HCT116 (cell line): ENCODE data around the gene ITPR1. TPM values are rescaled to one million over a fixed set of nuclear protein-coding genes. Genes with fewer than 3 reads are reported as not detected.

Experiments
- ATAC-seq: fragments of 200-7000 bp; cut with Tn5 transposase; 2 replicates; pipeline ENCODE4 v1.9.1; 2020; ENCODE audit warnings: mild to moderate bottlenecking, moderate library complexity
- BruUV-seq: library from RNA; stranded (reverse); fragments of 400-500 nt; replicated peaks from 2 replicates; lab custom pipeline; 2021; lab: Mats Ljungman, UMichigan
- CTCF ChIA-PET: fragments of 300-600 bp; sonication (Branson Sonifier 250); formaldehyde crosslinking; loops from one replicate; lab custom pipeline; 2021; ENCODE audit warnings: antibody characterized with exemption; lab: Charles Lee
- POLR2A ChIA-PET: fragments of 300-600, 350-600 bp; sonication (Branson Sonifier 250); formaldehyde crosslinking; loops from one replicate; lab custom pipeline; 2021; ENCODE audit warnings: antibody characterized with exemption; lab: Charles Lee
- RAD21 ChIA-PET, 2 experiments: fragments of 300-600 bp; sonication (Branson Sonifier 250); formaldehyde crosslinking; loops; one replicate each; lab custom pipeline; 2023; ENCODE audit warnings: low total read pairs in 2 of 2; ENCODE audit not compliant: uncharacterized antibody in 2 of 2, unreplicated experiment in 2 of 2, low non-redundant PET in 1 of 2; lab: Charles Lee
- DNase-seq: peaks from one replicate; pipeline ENCODE4 v3.0.0-alpha.2; 2010; ENCODE audit warnings: low read depth, low spot score
- H2AFZ ChIP-seq: fragments of 200-600 bp; shearing (Covaris generic), sonication (generic); 2 replicates; pipeline ENCODE4 v1.6.1; 2017; ENCODE audit warnings: low read depth, mixed run types, mixed read lengths, antibody characterized with exemption, low read length; ENCODE audit not compliant: poor library complexity, severe bottlenecking
- H3K27ac ChIP-seq: 2 replicates; pipeline ENCODE4 v1.5.1; 2012; ENCODE audit warnings: low read depth, low read length
- H3K27me3 ChIP-seq: fragments of 200-600 bp; sonication (generic); 2 replicates; pipeline ENCODE4 v1.6.1; 2016; ENCODE audit warnings: mixed run types, low read length, mixed read lengths; ENCODE audit not compliant: insufficient read depth
- H3K36me3 ChIP-seq, 2 experiments: fragments of 200-500 bp in 1 of 2; fragments of 200-600 bp in 1 of 2; sonication (Bioruptor generic) in 1 of 2; sonication (generic) in 1 of 2; 2 replicates each; pipeline versions ENCODE4 v1.5.1 to v1.6.1; 2014 to 2016; ENCODE audit warnings: low read length in 2 of 2, inconsistent platforms in 1 of 2, mixed read lengths in 1 of 2, mixed run types in 1 of 2; ENCODE audit not compliant: insufficient read depth in 2 of 2, control insufficient read depth in 1 of 2
- H3K4me1 ChIP-seq, 2 experiments: fragments of 200-600 bp in 1 of 2; sonication (generic) in 1 of 2; 2 replicates each; pipeline versions ENCODE4 v1.5.1 to v1.6.1; 2012 to 2017; ENCODE audit warnings: low read length in 2 of 2, inconsistent platforms in 1 of 2, mild to moderate bottlenecking in 1 of 2, mixed read lengths in 1 of 2, mixed run types in 1 of 2, moderate library complexity in 1 of 2; ENCODE audit not compliant: insufficient read depth in 2 of 2, control insufficient read depth in 1 of 2
- H3K4me2 ChIP-seq: fragments of 200-600 bp; sonication (generic); 2 replicates; pipeline ENCODE4 v1.6.1; 2017; ENCODE audit warnings: mixed run types, low read length, mixed read lengths
- H3K4me3 ChIP-seq, 2 experiments: fragments of 200-600 bp in 1 of 2; sonication (generic) in 1 of 2; replicated peaks in 1 of 2; 2 replicates each; pipeline ENCODE4 v1.5.1; 2011 to 2016; ENCODE audit warnings: low read length in 2 of 2, control low read depth in 1 of 2, low read depth in 1 of 2, mild to moderate bottlenecking in 1 of 2, mixed read lengths in 1 of 2, mixed run types in 1 of 2
- H3K79me2 ChIP-seq: fragments of 200-600 bp; sonication (generic); 2 replicates; pipeline ENCODE4 v1.6.1; 2017; ENCODE audit warnings: mild to moderate bottlenecking, mixed run types, low read length, moderate library complexity, mixed read lengths; ENCODE audit not compliant: insufficient read depth
- H3K9ac ChIP-seq: fragments of 200-600 bp; sonication (generic); 2 replicates; pipeline ENCODE4 v1.6.1; 2016; ENCODE audit warnings: low read length, mixed read lengths
- H3K9me2 ChIP-seq: fragments of 200-600 bp; sonication (generic), shearing (Covaris generic); 2 replicates; pipeline ENCODE4 v1.6.1; 2017; ENCODE audit warnings: mixed run types, mild to moderate bottlenecking, moderate library complexity; ENCODE audit not compliant: insufficient read depth
- H3K9me3 ChIP-seq, 2 experiments: fragments of 200-500 bp in 1 of 2; fragments of 200-600 bp in 1 of 2; sonication (Bioruptor generic) in 1 of 2; sonication (generic) in 1 of 2; 2 replicates each; pipeline ENCODE4 v1.6.1; 2014 to 2017; ENCODE audit warnings: low read length in 2 of 2, mixed read lengths in 2 of 2, inconsistent platforms in 1 of 2, low read depth in 1 of 2, mild to moderate bottlenecking in 1 of 2, mixed run types in 1 of 2, moderate library complexity in 1 of 2; ENCODE audit not compliant: control insufficient read depth in 1 of 2, insufficient read depth in 1 of 2
- H4K20me1 ChIP-seq: fragments of 200-600 bp; sonication (generic), shearing (Covaris generic); 2 replicates; pipeline ENCODE4 v1.6.1; 2017; ENCODE audit warnings: mixed run types, mild to moderate bottlenecking, moderate library complexity; ENCODE audit not compliant: insufficient read depth
- CEBPB ChIP-seq: IDR thresholded peaks from 2 replicates; pipeline ENCODE4 v1.6.1; 2012; ENCODE audit warnings: low read depth
- CTCF ChIP-seq, 3 experiments: fragments of 200-600 bp in 1 of 3; sonication (generic) in 1 of 3; IDR thresholded peaks in 2 of 3; conservative IDR thresholded peaks in 1 of 3; 2 replicates each; pipeline ENCODE4 v1.5.1; 2012 to 2017; ENCODE audit warnings: low read depth in 2 of 3, low read length in 2 of 3, antibody characterized with exemption in 1 of 3, borderline replicate concordance in 1 of 3, control low read depth in 1 of 3, mild to moderate bottlenecking in 1 of 3, mixed read lengths in 1 of 3, mixed run types in 1 of 3, moderate library complexity in 1 of 3; ENCODE audit not compliant: insufficient read depth in 1 of 3
- EZH2phosphoT487 ChIP-seq: fragments of 200-600 bp; IDR thresholded peaks from 2 replicates; pipeline ENCODE4 v1.6.1; 2018; ENCODE audit warnings: antibody characterized with exemption, borderline replicate concordance
- MAX ChIP-seq: IDR thresholded peaks from 2 replicates; pipeline ENCODE4 v1.6.1; 2012
- POLR2A ChIP-seq: IDR thresholded peaks from 2 replicates; pipeline ENCODE4 v1.7.0; 2011; ENCODE audit warnings: borderline replicate concordance; ENCODE audit not compliant: insufficient read depth, insufficient read length; ENCODE audit errors: extremely low read depth
- POLR2AphosphoS5 ChIP-seq: IDR thresholded peaks from 2 replicates; pipeline ENCODE4 v1.6.1; 2011; ENCODE audit warnings: mild to moderate bottlenecking, low read depth, low read length, moderate library complexity
- RAD21 ChIP-seq: IDR thresholded peaks from 2 replicates; pipeline ENCODE4 v1.6.1; 2012; ENCODE audit warnings: low read depth, mild to moderate bottlenecking
- SIN3A ChIP-seq: IDR thresholded peaks from 2 replicates; pipeline ENCODE4 v1.6.1; 2012; ENCODE audit warnings: low read depth
- SP1 ChIP-seq: IDR thresholded peaks from 2 replicates; pipeline ENCODE4 v1.6.1; 2012; ENCODE audit warnings: low read depth
- SRF ChIP-seq: IDR thresholded peaks from 2 replicates; pipeline ENCODE4 v1.6.1; 2012; ENCODE audit warnings: low read depth
- YY1 ChIP-seq: IDR thresholded peaks from 2 replicates; pipeline ENCODE4 v1.6.1; 2011; ENCODE audit warnings: low read length, low read depth, moderate library complexity, mild to moderate bottlenecking; ENCODE audit not compliant: insufficient replicate concordance; ENCODE audit errors: extremely low read depth
- ZFX ChIP-seq: fragments of 450-650 bp; IDR thresholded peaks from 2 replicates; pipeline ENCODE4 v1.6.1; 2017
- ZNF274 ChIP-seq: fragments of 200-500 bp; sonication (Bioruptor generic); IDR thresholded peaks from 2 replicates; pipeline ENCODE4 v1.6.1; 2014; ENCODE audit warnings: mild to moderate bottlenecking, low read depth, low read length, inconsistent platforms
- intact Hi-C: fragments of 100-400 bp; cut with micrococcal nuclease; formaldehyde crosslinking; loops from 2 replicates; pipeline ENCODE4 v1.10.0; 2022
- total RNA-seq: library from RNA; stranded (reverse); gene quantifications from one replicate; pipeline ENCODE4 v1.2.1, GENCODE V29; 2021; ENCODE audit not compliant: unreplicated experiment
- TF ChIP-seq, protein P1 (sequence below): IDR thresholded peaks from 2 replicates; pipeline ENCODE4 v1.6.1; 2012; ENCODE audit warnings: low read depth

The ITPR1 gene
- total RNA-seq, 1 experiment from 2014 or later = 9.2 TPM

DNA sequence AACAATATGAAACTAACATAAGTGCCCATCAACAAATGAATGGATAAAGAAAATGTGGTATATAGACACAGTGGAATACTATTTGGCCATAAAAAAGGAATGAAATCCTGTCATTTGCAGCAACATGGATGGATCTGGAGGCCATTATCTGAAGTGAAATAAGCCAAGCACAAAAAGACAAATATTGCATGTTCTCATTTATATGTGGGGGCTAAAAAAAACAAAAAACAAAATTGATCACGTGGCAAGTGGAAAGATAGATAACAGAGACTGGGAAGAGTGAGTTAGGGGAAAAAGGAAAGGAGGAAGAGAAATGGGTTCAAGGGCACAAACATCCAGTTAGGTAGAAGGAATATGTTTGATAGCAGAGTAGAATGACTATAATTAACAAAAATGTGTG lies 330.2 kb downstream of the ITPR1 start:
- ATAC-seq = no peak
- H3K9me2 ChIP-seq = no peaks in the 10 kb centered on the region
- no TSS peak for BruUV-seq
- no peaks in the 10 kb centered on the region for H3K79me2 ChIP-seq
- H3K4me2 ChIP-seq = no peak overlapping the region
- no peak overlapping the region for H2AFZ ChIP-seq
- no peaks in the 10 kb centered on the region for H3K9me3 ChIP-seq
- no peak overlapping the region for H3K4me3 ChIP-seq
- no peak overlapping the region for H3K9ac ChIP-seq
- H4K20me1 ChIP-seq = no peaks in the 10 kb centered on the region
- ChIA-PET RAD21 (no interaction called here), CTCF (no interaction called here), POLR2A (no interaction called here)
- peaks cover 17 to 38% of the 10 kb centered on the region in 2 experiments for H3K4me1 ChIP-seq
- TF ChIP-seq ZFX = no peak
- TF ChIP-seq SIN3A = no peak
- no peak for TF ChIP-seq EZH2phosphoT487
- TF ChIP-seq, protein P1, sequence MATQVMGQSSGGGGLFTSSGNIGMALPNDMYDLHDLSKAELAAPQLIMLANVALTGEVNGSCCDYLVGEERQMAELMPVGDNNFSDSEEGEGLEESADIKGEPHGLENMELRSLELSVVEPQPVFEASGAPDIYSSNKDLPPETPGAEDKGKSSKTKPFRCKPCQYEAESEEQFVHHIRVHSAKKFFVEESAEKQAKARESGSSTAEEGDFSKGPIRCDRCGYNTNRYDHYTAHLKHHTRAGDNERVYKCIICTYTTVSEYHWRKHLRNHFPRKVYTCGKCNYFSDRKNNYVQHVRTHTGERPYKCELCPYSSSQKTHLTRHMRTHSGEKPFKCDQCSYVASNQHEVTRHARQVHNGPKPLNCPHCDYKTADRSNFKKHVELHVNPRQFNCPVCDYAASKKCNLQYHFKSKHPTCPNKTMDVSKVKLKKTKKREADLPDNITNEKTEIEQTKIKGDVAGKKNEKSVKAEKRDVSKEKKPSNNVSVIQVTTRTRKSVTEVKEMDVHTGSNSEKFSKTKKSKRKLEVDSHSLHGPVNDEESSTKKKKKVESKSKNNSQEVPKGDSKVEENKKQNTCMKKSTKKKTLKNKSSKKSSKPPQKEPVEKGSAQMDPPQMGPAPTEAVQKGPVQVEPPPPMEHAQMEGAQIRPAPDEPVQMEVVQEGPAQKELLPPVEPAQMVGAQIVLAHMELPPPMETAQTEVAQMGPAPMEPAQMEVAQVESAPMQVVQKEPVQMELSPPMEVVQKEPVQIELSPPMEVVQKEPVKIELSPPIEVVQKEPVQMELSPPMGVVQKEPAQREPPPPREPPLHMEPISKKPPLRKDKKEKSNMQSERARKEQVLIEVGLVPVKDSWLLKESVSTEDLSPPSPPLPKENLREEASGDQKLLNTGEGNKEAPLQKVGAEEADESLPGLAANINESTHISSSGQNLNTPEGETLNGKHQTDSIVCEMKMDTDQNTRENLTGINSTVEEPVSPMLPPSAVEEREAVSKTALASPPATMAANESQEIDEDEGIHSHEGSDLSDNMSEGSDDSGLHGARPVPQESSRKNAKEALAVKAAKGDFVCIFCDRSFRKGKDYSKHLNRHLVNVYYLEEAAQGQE = no peak
- no peak for TF ChIP-seq CEBPB
- no peak for TF ChIP-seq POLR2AphosphoS5
- TF ChIP-seq CTCF (IDR thresholded peaks at IDR 0.05 in 2 of 3, conservative IDR thresholded peaks at IDR 0.05 in 1 of 3; ENCODE audit: borderline replicate concordance in 1 of 3, insufficient read depth in 1 of 3, low read depth in 2 of 3, low read length in 2 of 3) = no peak
- no peak for TF ChIP-seq POLR2A
- TF ChIP-seq ZNF274 = no peak
- TF ChIP-seq YY1 = no peak
- no peak for TF ChIP-seq SP1
- TF ChIP-seq MAX = no peak
- no peak for TF ChIP-seq RAD21
- no peak for TF ChIP-seq SRF
- H3K27me3 ChIP-seq = no peaks in the 10 kb centered on the region
- intact Hi-C loops = no loop called here
- no peak overlapping the region for H3K27ac ChIP-seq
- H3K36me3 ChIP-seq = no peaks in the 10 kb centered on the region
- no peak for DNase-seq
